Lower lobe of right lung (tissue), 2 donors: ENCODE data around the gene TAGLN2. TPM values are rescaled to one million over a fixed set of nuclear protein-coding genes. Genes with fewer than 3 reads are reported as not detected.

Experiments used
- ATAC-seq, 2 donors: fragments of 200-7000 bp; cut with Tn5 transposase; one replicate each; pipeline ENCODE4 v1.9.1; 2020 to 2022; ENCODE audit warnings: mild to moderate bottlenecking in 2 of 2, moderate library complexity in 2 of 2
- DNase-seq: peaks from one replicate; pipeline ENCODE4 v3.0.0-alpha.2; 2020
- H3K27ac ChIP-seq: fragments of 200-600 bp; one replicate; pipeline ENCODE4 v1.8.0; 2022
- H3K27me3 ChIP-seq: fragments of 200-600 bp; one replicate; pipeline ENCODE4 v1.8.0; 2022; ENCODE audit warnings: low read depth
- H3K36me3 ChIP-seq: fragments of 200-600 bp; one replicate; pipeline ENCODE4 v1.8.0; 2022; ENCODE audit warnings: mild to moderate bottlenecking
- H3K4me1 ChIP-seq: fragments of 200-600 bp; one replicate; pipeline ENCODE4 v1.8.0; 2022
- H3K4me3 ChIP-seq: fragments of 200-600 bp; one replicate; pipeline ENCODE4 v1.8.0; 2022; ENCODE audit warnings: mild to moderate bottlenecking
- H3K9me3 ChIP-seq: fragments of 200-600 bp; one replicate; pipeline ENCODE4 v1.8.0; 2022
- intact Hi-C: fragments of 100-400 bp; cut with DNase I; formaldehyde crosslinking; loops from one replicate; pipeline ENCODE4 v1.11.0; 2022
- long read RNA-seq: library from polyadenylated mRNA; unstranded; transcript quantifications from one replicate; pipeline ENCODE4 v2.0.0, GENCODE V29; 2021
- total RNA-seq: library from RNA; stranded (reverse); fragmentation: NEBNext Ultra II Directional; extraction: Animal tissue kit (Norgen Biotek cat#: 25700); gene quantifications from one replicate; pipeline ENCODE4 v1.2.1, GENCODE V29; 2021
- TF ChIP-seq, protein P1 (sequence below): fragments of 200-600 bp; IDR thresholded peaks from one replicate; pipeline ENCODE4 v1.8.0; 2022; ENCODE audit warnings: antibody characterized with exemption, mild to moderate bottlenecking
- donor health status: DM: no; HTN: yes; CAD: no; lungs with severe emphysema.

The TAGLN2 gene
- 451 TPM for total RNA-seq
- long read RNA-seq, transcript TAGLN2-203 (5 exons, 1,604 nt), result major isoform, 290 of 376 reads
- long read RNA-seq, partial matches to known transcripts, result 37 of 376 reads
- long read RNA-seq, other reads (novel, unspliced or antisense), result 45 of 376 reads

GRCh38 chr1:159924791-159925718 lies at the start of gene TAGLN2:
Gene TAGLN2 (minus strand): TSS chr1:159925507. CDS start chr1:159920509, 4,998 bp downstream.
- TF ChIP-seq, protein P1, sequence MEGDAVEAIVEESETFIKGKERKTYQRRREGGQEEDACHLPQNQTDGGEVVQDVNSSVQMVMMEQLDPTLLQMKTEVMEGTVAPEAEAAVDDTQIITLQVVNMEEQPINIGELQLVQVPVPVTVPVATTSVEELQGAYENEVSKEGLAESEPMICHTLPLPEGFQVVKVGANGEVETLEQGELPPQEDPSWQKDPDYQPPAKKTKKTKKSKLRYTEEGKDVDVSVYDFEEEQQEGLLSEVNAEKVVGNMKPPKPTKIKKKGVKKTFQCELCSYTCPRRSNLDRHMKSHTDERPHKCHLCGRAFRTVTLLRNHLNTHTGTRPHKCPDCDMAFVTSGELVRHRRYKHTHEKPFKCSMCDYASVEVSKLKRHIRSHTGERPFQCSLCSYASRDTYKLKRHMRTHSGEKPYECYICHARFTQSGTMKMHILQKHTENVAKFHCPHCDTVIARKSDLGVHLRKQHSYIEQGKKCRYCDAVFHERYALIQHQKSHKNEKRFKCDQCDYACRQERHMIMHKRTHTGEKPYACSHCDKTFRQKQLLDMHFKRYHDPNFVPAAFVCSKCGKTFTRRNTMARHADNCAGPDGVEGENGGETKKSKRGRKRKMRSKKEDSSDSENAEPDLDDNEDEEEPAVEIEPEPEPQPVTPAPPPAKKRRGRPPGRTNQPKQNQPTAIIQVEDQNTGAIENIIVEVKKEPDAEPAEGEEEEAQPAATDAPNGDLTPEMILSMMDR, result no peak
- peak; percentile 81 to 82 for ATAC-seq

GRCh38 chr1:159974350-159974965 lies 49.2 kb upstream of the TAGLN2 start:
- H3K4me3 ChIP-seq, result no peak overlapping the region
- ATAC-seq (no peak), DNase-seq (no peak)
- H3K36me3 ChIP-seq, result no peaks in the 10 kb centered on the region
- no peaks in the 10 kb centered on the region for H3K4me1 ChIP-seq
- H3K27ac ChIP-seq, result no peak overlapping the region
- TF ChIP-seq, protein P1, result no peak
- H3K9me3 ChIP-seq, result no peaks in the 10 kb centered on the region
- H3K27me3 ChIP-seq, result no peaks in the 10 kb centered on the region
- intact Hi-C loops, result no loop called here

More at GRCh38 chr1:159924791-159925718, at the start of gene TAGLN2:
- Histone ChIP-seq H3K27me3 (no peaks in the 10 kb centered on the region), H3K4me3 (peak within 1 kb of the TSS; percentile 94), H3K27ac (peak within 1 kb of the TSS; percentile 100), H3K36me3 (peaks cover 16% of the 10 kb centered on the region), H3K9me3 (no peaks in the 10 kb centered on the region), H3K4me1 (peaks cover 47% of the 10 kb centered on the region)
- intact Hi-C loops, result no loop called here
- DNase-seq, result peak; percentile 95

- intact Hi-C loops, result no loop called here
- Histone ChIP-seq H3K27me3 (no peaks in the 10 kb centered on the region), H3K36me3 (no peaks in the 10 kb centered on the region), H3K9me3 (no peaks in the 10 kb centered on the region), H3K4me1 (no peaks in the 10 kb centered on the region), H3K27ac (no peak overlapping the region), H3K4me3 (no peak overlapping the region)
- ATAC-seq, result no peak
- no peak for DNase-seq
- TF ChIP-seq, protein P1, result no peak
Measured at GRCh38 chr1:159973350-159973940, 48.1 kb upstream of the TAGLN2 start.

GRCh38 chr1:159972443-159973205 lies 47.3 kb upstream of the TAGLN2 start:
- no peaks in the 10 kb centered on the region for H3K9me3 ChIP-seq
- no peak overlapping the region for H3K4me3 ChIP-seq
- TF ChIP-seq, protein P1, result no peak
- H3K27me3 ChIP-seq, result no peaks in the 10 kb centered on the region
- no peak for DNase-seq
- no peaks in the 10 kb centered on the region for H3K4me1 ChIP-seq
- no peaks in the 10 kb centered on the region for H3K36me3 ChIP-seq
- H3K27ac ChIP-seq, result no peak overlapping the region
- ATAC-seq, result no peak
- intact Hi-C loops, result no loop called here

DNA sequence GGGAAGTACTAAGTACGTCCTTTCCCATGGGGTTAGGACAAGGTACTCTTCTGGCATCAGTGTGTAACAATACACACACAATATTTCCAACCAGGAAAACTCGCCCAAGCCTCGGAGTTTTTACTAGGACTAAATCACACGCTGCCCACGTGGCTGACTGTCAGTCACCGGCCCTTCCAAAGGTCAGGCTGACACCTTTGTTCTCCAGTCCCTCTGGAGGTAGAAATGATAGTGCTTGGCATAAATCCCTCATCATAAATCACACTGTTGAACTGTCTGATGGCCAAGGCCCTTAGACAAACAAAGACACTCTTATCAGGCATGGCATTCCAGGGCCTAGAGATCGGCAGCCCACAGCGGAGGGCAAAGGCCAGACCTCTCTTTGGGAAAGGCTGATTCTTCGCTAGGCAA lies 45.6 kb upstream of the TAGLN2 start:
- DNase-seq, result no peak
- TF ChIP-seq, protein P1, result no peak
- H3K4me1 ChIP-seq, result no peaks in the 10 kb centered on the region
- H3K36me3 ChIP-seq, result no peaks in the 10 kb centered on the region
- no peak for ATAC-seq
- H3K27ac ChIP-seq, result no peak overlapping the region
- no peaks in the 10 kb centered on the region for H3K9me3 ChIP-seq
- no peak overlapping the region for H3K4me3 ChIP-seq
- intact Hi-C loops, result no loop called here
- no peaks in the 10 kb centered on the region for H3K27me3 ChIP-seq
